Measurements from ENCODE around the gene PDCD7.
"Not testable (repeated sequence)": the region's sequence is repeated elsewhere in the genome, so short reads cannot be mapped to it uniquely, and the experiment has no call there.

Gene PDCD7, protein sequence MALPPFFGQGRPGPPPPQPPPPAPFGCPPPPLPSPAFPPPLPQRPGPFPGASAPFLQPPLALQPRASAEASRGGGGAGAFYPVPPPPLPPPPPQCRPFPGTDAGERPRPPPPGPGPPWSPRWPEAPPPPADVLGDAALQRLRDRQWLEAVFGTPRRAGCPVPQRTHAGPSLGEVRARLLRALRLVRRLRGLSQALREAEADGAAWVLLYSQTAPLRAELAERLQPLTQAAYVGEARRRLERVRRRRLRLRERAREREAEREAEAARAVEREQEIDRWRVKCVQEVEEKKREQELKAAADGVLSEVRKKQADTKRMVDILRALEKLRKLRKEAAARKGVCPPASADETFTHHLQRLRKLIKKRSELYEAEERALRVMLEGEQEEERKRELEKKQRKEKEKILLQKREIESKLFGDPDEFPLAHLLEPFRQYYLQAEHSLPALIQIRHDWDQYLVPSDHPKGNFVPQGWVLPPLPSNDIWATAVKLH

DNA sequence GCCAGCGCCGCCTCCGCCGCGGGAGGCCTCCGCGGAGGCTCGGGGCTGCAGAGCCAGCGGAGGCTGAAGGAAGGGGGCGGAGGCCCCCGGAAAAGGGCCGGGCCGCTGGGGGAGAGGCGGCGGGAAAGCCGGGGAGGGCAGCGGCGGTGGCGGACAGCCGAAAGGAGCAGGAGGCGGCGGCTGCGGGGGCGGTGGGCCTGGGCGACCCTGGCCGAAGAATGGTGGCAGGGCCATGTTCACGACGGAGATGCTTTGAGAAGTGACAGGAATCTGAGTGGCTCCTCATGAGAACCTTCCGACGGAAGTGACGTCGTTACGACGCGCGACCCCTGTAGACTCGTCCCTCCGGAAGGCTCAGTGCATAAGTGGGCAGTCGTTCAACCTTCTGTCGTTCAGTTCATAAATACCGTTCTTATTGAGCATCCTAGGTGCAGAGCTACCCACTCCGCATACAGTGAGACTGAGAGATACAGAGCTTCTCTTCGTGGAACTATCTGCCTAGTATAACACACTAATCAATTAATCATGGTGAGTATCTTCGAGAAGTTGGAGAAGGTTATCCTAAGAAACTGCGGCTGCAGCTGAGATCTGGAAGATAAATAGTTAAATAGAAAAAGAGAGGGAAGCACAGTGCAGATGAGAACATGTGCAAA is at the start of gene PDCD7:
Gene PDCD7, minus strand, starts transcription at position 261 of the 653 bp plus-strand sequence. Its CDS starts 27 bp downstream, at position 234.
- DNase-seq (ENCODE audit: low read depth): peak; percentile 88

DNA sequence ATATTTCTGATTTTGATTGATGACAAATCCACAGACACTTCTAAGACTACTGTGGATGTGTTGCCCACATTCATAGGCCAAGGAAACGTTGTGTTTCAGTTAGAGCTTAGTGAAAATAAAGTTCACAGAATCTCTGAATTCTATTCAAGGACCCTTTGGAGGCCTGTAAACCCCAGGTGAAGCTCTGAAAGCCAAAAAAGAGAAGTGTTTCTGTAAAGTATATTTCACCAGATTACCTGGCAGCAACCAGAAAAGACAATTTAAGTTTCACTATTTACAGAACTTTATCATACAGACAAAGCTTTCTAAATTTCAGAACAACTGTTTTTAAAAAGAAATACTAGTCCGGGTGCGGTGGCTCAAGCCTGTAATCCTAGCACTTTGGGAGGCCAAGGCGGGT is 48.9 kb upstream of the PDCD7 start:
- DNase-seq (ENCODE audit: low read depth): no peak

DNA sequence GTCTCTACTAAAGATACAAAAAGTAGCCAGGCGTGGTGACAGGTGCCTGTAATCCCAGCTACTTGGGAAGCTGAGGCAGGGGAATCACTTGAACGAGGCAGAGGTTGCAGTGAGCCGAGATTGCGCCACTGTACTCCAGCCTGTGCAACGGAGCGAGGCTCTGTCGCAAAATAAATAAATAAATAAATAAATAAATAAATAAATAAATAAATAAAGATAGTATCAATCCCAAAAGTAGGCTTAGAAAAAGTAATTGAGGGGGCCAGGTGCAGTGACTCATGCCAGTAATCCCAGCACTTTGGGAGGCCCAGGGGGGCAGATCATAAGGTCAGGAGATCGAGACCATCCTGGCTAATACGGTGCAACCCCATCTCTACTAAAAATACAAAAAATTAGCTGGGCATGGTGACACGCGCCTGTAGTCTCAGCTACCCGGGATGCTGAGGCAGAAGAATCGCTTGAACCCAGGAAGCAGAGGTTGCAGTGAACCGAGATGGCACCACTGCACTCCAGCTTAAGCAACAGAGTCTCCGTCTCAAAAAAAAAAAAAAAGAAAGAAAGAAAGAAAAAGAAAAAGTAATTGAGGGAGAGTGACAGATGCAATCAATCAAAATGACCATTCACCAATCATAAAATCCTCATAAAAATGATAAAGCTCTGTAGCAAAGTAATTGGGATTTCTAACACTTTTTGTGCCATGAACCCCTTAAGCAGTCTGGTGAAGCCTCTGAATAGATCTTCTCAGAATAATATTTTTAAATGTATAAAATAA is 48.2 kb upstream of the PDCD7 start:
- DNase-seq (ENCODE audit: low read depth): not testable (repeated sequence)

DNA sequence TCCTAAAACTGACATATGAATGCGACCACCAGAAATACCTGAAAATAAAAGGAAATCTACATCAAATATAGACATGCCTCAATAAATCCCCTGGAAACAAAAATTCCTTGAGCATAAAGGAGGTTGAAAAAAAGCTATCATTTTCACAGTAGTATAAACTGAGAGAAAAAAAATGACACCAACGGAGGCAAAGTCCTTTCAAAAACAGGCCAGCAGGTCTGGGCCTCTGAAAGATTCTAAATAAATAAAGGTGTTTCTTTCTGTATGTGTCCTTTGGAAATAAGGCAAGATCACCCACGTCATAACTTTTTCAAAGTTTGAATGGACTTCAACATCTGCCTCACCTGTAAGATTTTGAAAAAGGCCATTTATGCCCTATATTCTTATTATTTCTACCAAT is 46.6 kb upstream of the PDCD7 start:
- no peak for DNase-seq (ENCODE audit: low read depth)

DNA sequence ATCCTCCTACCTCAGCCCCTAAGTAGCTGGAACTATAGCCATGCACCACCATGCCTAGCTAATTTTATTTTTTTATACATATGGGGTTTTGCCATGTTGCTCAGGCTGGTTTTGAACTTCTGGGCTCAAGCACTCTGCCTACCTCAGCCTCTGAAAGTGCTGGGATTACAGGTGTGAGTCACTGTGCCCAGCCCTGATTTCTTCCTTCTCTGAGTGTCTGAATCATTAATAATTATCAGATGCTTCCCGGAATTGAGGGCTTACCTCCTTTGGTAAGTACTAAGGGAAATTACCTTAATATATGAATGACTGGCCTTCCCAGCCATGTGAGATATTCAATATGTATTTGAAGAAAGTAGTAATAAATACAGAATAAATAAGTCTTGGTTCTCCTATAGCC is 44.3 kb upstream of the PDCD7 start:
- no peak for DNase-seq (ENCODE audit: low read depth)

DNA sequence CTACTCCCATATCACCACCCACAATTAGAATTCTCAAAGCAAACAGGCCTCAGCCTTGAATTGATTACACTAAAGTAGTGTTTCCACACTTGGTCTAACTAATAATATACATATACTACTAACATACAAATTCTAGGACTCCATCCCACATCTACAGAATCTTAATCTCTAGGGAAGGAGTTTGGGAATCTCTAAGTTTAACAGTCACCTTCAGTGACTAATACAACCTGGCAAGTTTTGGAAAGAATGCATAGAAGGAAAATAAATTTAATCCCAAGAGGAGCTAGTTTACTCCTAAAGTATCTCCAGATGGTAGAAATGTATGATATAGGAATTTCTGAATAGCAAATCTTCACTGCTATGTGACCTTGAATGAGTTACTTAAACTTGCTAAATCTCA is 42.4 kb upstream of the PDCD7 start:
- no peak for DNase-seq (ENCODE audit: low read depth)

DNA sequence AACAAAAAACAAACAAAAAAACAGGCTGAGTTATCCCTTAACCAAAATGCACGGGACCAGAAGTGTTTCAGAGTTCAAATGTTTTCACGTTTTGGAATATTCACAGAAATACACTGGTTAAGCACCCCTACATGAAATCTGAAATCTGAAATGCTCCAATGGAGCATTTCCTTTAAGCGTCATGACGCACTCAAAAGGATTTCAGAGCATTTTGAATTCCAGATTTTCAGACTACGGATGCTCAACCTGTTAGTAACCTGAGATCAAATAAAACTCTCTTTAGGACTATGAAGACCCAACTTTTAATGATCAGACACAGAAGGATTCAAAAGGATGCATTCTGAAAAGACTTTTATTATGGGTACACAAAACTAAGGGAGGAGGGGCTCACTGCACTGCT is 41.9 kb upstream of the PDCD7 start:
- no peak for DNase-seq (ENCODE audit: low read depth)

DNA sequence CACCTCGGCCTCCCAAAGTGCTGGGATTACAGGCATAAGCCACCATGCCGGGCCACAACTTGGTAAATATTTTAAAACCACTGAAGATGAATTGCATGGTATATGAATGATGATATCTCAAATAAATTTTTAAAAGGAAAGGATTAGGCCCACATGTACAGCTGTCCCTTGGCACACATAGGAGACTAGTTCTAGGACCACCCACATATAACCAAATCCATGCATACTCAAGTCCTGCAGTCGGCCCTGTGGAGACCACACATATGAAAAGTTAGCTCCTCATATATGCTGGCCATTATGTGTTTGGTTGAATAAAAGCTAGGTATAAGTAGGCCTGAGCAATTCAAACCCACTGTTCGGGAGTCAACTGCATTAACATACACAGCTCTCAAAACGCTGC is 40.9 kb upstream of the PDCD7 start:
- DNase-seq (ENCODE audit: low read depth): no peak

DNA sequence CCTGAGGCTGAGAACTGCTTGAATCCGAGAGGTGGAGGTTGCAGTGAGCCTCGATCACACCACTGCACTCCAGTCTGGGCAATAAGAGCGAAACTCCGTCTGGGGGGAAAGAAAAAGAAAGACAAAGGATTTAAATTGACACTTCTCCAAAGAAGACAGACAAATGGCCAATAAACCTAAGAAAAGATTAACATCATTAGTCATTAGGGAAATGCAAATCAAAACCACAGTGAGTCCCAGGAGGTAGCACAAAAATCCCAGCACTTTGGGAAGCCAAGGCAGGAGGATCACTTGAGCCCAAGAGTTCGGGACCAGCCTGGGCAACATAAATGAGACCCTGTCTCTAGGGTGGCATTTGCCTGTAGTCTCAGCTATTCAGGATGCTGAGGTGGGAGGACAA is 38.9 kb upstream of the PDCD7 start:
- no peak for DNase-seq (ENCODE audit: low read depth)

DNA sequence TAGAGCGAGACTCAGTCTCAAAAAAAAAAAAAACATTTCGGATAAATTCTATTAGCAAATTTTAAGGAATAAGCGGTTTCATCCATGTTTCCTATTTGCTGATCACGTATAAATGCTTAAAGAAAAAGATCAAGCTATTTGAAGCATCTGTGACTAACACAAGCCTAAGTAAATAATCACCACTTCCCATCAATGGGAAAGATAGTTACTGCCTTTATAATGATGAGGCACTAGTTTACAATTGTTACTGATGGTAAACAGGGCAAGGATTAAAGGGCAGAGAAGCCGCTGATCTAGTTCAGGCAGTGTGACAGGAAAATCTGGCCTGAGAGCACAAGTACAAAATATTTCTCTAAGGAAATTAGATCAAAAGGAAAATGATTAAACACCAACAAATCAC is 37.8 kb upstream of the PDCD7 start:
- DNase-seq (ENCODE audit: low read depth): no peak

DNA sequence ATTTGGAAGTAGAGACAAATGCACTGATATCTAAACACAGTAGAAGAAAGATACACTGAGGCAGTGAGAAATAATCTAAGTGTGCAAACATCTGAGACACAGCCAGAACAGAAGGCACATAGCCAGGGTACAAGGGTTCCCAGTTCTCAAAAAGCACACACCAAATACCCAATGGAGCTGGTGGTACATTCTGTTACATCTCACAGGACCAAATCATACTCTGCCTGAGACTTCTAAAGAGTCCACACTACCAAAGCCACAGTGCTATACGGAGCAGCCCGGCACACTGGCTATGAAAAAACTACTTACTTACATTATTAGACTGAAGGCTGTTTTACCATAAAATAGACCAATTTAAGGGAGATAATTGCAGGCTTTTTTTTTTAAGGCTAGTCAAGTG is 32.3 kb upstream of the PDCD7 start:
- no peak for DNase-seq (ENCODE audit: low read depth)

DNA sequence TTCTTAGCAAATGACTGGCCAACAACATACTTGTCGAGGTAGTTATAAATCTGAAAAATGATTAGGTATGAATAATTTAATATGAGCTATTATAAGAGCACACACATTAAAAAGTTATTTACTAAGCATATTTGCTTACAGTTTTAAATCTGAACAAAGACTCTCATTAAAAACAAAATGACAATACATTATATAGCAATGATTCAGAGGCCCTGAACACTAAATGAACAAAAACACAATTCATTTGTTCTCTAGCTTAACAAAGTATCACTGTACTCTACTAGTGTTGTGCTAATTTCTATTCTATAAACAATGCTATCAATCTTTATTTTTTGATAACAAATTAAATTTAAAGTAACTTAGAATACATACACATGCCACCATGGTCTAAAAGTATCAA is 30.5 kb upstream of the PDCD7 start:
- no peak for DNase-seq (ENCODE audit: low read depth)

DNA sequence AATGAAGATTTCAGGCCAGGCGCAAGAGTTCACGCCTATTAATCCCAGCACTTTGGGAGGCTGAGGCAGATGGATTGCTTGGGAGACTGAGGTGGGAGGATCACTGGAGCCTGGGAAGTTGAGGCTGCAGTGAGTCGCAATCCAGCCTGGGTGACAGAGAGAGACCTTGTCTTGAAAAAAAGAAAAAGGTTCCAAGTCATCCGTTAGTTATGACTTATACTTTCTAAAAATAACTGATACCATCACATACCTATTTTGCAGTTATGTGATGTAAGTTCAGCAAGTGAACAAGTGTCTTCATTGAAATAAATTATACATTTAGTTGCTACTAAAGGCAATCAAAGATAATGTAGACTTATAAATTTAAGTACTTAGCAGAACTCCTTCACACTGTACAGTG is 29.4 kb upstream of the PDCD7 start:
- no peak for DNase-seq (ENCODE audit: low read depth)

DNA sequence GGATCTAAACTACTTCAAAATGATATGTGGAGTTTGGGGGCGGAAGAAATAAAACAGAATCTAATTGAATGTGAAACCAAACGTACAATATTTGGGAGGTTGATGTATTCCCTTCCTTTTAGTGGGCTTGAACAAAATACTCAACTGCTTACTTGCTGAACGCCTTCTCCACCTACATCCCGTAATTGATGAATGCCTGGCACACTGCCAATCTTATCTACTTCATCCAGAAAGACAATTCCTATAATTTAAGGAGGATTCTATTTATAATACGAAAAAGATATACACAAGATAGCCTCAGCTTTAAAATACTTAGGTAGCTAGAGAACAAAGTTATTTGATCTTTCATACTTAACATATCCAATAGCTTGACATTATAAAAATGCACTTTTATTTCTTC is 23.1 kb upstream of the PDCD7 start:
- no peak for DNase-seq (ENCODE audit: low read depth)

DNA sequence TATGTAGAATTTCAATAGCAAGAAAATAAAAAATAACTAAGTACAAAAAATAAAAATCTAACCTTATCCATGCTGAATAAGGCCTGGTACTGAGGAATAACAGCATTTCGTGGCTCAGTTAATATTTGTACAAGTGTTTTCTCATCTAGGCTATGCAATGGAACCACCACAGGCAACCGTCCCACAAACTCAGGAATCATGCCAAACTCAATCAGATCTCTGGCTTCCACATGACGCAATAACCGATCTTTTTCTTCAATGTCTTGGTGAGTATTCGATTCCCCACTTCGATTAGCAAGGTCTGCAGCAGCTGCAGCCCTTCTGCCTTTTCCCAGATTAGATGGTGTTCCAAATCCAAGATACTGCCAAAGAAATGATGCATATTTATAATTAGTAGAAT is 21.1 kb upstream of the PDCD7 start:
- DNase-seq (ENCODE audit: low read depth): no peak

DNA sequence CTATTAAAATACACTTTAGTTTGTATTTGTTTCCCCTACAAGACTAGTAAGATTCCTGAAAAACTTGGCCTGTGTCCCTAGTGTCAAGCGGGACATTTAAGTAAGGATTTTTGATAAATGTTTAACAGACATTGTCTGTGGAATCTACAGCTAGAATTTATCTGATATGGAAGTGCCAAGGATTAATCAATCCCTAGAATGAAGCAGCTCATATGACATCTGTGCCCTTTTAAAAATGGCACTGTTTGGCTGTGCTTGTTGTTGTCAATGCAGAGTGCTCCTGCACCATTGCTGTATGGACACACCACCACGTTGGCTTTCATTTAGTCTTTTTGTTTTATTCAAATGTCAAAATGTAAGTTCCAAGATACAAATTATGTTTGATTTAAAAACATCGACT is 14.3 kb upstream of the PDCD7 start:
- no peak for DNase-seq (ENCODE audit: low read depth)

DNA sequence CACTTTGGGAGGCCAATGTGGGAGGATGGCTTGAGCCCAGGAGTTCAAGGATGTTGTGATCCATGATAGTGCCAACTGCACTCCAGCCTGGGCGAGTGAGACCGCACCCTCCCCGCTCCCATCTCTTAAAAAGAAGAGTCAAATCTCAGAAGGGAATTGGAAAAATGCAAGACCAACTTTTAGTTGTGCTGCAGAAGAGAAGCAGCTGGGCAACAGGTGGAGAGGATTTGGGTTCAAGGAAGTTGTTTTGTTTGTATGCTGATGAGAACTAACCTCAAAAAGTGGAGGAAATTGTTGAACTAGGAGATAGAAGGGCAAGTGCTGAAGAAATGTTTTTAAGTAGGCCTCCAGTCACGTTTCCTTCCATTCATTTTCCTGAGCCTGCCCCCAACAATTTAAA is 12.8 kb upstream of the PDCD7 start:
- DNase-seq (ENCODE audit: low read depth): no peak

DNA sequence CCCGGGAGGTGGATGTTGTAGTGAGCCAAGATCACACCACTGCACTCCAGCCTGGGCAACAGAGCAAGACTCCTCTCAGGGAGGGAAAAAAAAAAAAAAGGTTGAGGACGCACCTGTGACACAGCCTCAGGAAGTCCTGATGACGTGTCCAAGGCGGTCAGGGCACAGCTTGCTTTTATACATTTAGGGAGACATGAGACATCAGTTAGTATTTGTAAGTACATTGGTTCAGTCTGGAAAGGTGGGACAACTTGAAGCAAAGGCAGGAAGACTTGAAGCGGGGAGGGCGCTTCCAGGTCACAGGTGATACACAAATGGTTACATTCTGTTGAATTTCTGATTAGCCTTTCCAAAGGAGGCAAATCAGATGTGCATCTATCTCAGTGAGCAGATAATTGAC is 5.0 kb upstream of the PDCD7 start:
- not testable (repeated sequence) for DNase-seq (ENCODE audit: low read depth)

DNA sequence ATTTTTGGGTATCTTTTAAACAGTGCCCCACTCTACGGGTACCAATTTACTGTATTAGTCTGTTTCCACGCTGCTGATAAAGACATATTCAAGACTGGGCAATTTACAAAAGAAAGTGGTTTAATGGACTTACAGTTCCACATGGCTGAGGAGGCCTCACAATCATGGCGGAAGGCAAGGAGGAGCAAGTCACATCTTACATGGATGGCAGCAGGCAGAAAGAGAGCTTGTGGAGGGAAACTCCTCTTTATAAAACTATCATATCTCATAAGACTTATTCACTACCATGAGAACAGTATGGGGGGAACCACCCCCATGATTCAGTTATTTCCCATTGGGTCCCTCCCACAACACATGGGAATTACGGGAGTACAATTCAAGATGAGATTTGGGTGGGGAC is 4.3 kb upstream of the PDCD7 start:
- DNase-seq (ENCODE audit: low read depth): not testable (repeated sequence)

DNA sequence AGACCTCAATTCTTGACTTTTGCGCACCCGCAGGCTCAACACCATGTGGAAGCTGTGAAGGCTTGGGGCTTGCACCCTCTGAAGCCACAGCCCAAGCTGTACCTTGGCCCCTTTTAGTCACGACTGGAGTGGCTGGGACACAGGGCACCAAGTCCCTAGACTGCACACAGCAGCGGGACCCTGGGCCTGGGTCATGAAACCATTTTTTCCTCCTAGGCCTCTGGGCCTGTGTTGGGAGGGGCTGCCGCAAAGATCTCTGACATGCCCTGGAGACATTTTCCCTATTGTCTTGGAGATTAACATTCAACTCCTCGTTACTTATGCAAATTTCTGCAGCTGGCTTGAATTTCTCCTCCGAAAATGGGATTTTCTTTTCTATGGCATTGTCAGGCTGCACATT is 3.5 kb upstream of the PDCD7 start:
- DNase-seq (ENCODE audit: low read depth): not testable (repeated sequence)

DNA sequence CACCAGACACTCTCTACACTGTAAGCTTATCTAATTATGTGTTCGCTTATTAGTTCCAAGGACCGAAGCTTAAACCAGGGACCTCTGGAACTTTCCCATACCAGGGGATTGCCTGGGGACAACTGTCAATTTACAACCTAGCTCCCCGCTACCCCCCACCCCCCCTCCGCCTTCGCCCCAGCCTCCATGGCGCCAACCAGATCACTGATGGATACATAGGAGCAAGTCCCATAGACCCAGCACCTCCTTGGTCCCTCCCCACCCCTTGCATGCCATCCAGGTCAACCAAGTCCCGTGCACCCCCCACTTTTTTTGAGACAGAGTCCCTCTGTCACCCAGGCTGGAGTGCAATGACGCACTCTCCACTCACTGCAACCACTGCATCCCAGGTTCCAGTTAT is 930 bp upstream of the PDCD7 start:
- DNase-seq (ENCODE audit: low read depth): no peak

DNA sequence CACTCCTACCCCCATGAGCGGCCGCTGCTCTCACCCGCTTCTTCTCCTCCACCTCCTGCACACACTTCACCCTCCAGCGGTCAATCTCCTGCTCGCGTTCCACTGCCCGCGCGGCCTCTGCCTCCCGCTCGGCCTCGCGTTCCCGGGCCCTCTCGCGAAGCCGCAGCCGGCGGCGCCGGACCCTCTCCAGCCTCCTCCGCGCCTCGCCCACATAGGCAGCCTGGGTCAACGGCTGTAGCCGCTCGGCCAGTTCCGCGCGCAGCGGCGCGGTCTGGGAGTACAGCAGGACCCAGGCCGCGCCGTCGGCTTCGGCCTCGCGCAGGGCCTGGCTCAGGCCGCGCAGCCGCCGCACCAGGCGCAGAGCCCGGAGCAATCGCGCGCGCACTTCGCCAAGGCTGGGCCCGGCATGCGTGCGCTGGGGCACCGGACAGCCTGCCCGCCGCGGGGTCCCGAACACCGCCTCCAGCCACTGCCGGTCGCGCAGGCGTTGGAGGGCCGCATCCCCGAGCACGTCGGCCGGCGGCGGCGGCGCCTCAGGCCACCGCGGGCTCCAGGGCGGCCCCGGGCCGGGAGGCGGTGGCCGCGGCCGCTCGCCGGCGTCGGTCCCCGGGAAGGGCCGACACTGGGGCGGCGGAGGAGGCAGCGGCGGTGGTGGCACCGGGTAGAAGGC is 595 bp downstream of the PDCD7 start:
- peak; percentile 17 for DNase-seq (ENCODE audit: low read depth)
